NCI-H2196 treated with DMSO at 0.1 percent for 48 hours (cell line): ENCODE data around the gene SNORC.
"Not testable (repeated sequence)": the region's sequence is repeated elsewhere in the genome, so short reads cannot be mapped to it uniquely, and the experiment has no call there.

ENCODE experiments used
- DNase-seq: peaks from one replicate; lab custom pipeline; 2025; ENCODE audit not compliant: unreplicated experiment; lab: John Stamatoyannopoulos, UW

Gene SNORC

GRCh38 chr2:232870018-232870765, at the start of gene SNORC:
SNORC (plus strand) TSS chr2:232870264; CDS start chr2:232870342, 78 bp downstream.
- DNase-seq = no peak

GRCh38 chr2:232829988-232830387, 40.1 kb upstream of the SNORC start:
- no peak for DNase-seq

- no peak for DNase-seq
These were observed 38.6 kb upstream of the SNORC start for GRCh38 chr2:232831496-232831895.

GRCh38 chr2:232833830-232834229, 36.2 kb upstream of the SNORC start:
- DNase-seq = no peak

- no peak for DNase-seq
These were observed 34.3 kb upstream of the SNORC start for GRCh38 chr2:232835687-232836208.

GRCh38 chr2:232836934-232837333, 33.1 kb upstream of the SNORC start:
- no peak for DNase-seq

GRCh38 chr2:232838406-232838874, 31.6 kb upstream of the SNORC start:
- no peak for DNase-seq

GRCh38 chr2:232839411-232840079, 30.5 kb upstream of the SNORC start:
- DNase-seq = no peak

- DNase-seq = no peak
These were observed 27.4 kb upstream of the SNORC start for GRCh38 chr2:232842689-232843088.

GRCh38 chr2:232843834-232844233, 26.2 kb upstream of the SNORC start:
- no peak for DNase-seq

- DNase-seq = no peak
These were observed 24.0 kb upstream of the SNORC start for GRCh38 chr2:232846055-232846454.

GRCh38 chr2:232850039-232850438, 20.0 kb upstream of the SNORC start:
- no peak for DNase-seq

- DNase-seq = not testable (repeated sequence)
These were observed 18.0 kb upstream of the SNORC start for GRCh38 chr2:232852081-232852480.

GRCh38 chr2:232852676-232853075, 17.4 kb upstream of the SNORC start:
- no peak for DNase-seq

- no peak for DNase-seq
These were observed 16.0 kb upstream of the SNORC start for GRCh38 chr2:232854082-232854481.

- DNase-seq = no peak
These were observed 12.9 kb upstream of the SNORC start for GRCh38 chr2:232857158-232857563.

- DNase-seq = no peak
These were observed 10.6 kb upstream of the SNORC start for GRCh38 chr2:232859385-232859916.

- no peak for DNase-seq
These were observed 9.3 kb upstream of the SNORC start for GRCh38 chr2:232860593-232861241.

- DNase-seq = no peak
These were observed 8.7 kb upstream of the SNORC start for GRCh38 chr2:232861353-232861752.

- DNase-seq = no peak
These were observed 6.1 kb upstream of the SNORC start for GRCh38 chr2:232863996-232864395.

- DNase-seq = no peak
These were observed 4.9 kb upstream of the SNORC start for GRCh38 chr2:232865165-232865564.
